Esophagus muscularis mucosa (tissue), 4 donors: Measurements from ENCODE around the gene IRS2. TPM values are rescaled to one million over a fixed set of nuclear protein-coding genes. Genes with fewer than 3 reads are reported as not detected.
A peak's percentile ranks its signal among the peaks of the same experiment; 100 is the strongest.
"Not testable (repeated sequence)": the region's sequence is repeated elsewhere in the genome, so short reads cannot be mapped to it uniquely, and the experiment has no call there.

ENCODE experiments used
- DNase-seq: peaks from one replicate; pipeline ENCODE4 v3.0.0-alpha.2; 2017; ENCODE audit errors: extremely low spot score
- H3K27ac ChIP-seq, 4 donors: fragments of 200-600 bp; sonication (generic); replicated peaks in 1 of 4; 1 replicate in 3 of 4; 2 replicates in 1 of 4; pipeline ENCODE4 v1.5.1; 2016 to 2019; ENCODE audit warnings: mild to moderate bottlenecking in 1 of 4
- H3K27me3 ChIP-seq, 4 donors: fragments of 200-600 bp; sonication (generic); one replicate each; pipeline versions ENCODE4 v1.5.1 to v1.6.0; 2016 to 2019
- H3K36me3 ChIP-seq, 4 donors: fragments of 200-600 bp; sonication (generic); one replicate each; pipeline ENCODE4 v1.5.1; 2016 to 2019
- H3K4me1 ChIP-seq, 4 donors: fragments of 200-600 bp; sonication (generic); one replicate each; pipeline ENCODE4 v1.5.1; 2016 to 2019
- H3K4me3 ChIP-seq, 4 donors: fragments of 200-600 bp; sonication (generic); 1 replicate in 2 of 4; 2 replicates in 2 of 4; pipeline ENCODE4 v1.5.1; 2016 to 2019; ENCODE audit warnings: mild to moderate bottlenecking in 4 of 4, moderate library complexity in 1 of 4
- H3K9me3 ChIP-seq, 4 donors: fragments of 200-600 bp; sonication (generic); 1 replicate in 3 of 4; 2 replicates in 1 of 4; pipeline ENCODE4 v1.5.1; 2016 to 2019
- CTCF ChIP-seq, 3 experiments: fragments of 200-600 bp in 2 of 3; fragments of 450-650 bp in 1 of 3; sonication (generic) in 2 of 3; IDR thresholded peaks; one replicate each; pipeline ENCODE4 v1.5.1; 2017 to 2019; ENCODE audit warnings: antibody characterized with exemption in 3 of 3, mild to moderate bottlenecking in 2 of 3, moderate library complexity in 1 of 3
- EP300 ChIP-seq: sonication (generic); formaldehyde crosslinking; IDR thresholded peaks from one replicate; pipeline ENCODE4 v1.6.1; 2017; ENCODE audit warnings: antibody characterized with exemption
- POLR2A ChIP-seq: fragments of 450-650 bp; IDR thresholded peaks from one replicate; pipeline ENCODE4 v1.6.1; 2017; ENCODE audit warnings: antibody characterized with exemption, moderate library complexity, mild to moderate bottlenecking, low read depth
- POLR2AphosphoS5 ChIP-seq, 2 donors: sonication (generic); formaldehyde crosslinking; IDR thresholded peaks; one replicate each; pipeline ENCODE4 v1.6.1; 2017; ENCODE audit warnings: antibody characterized with exemption in 2 of 2
- WGBS: methylation state at CpG from one replicate; pipeline ENCODE4 v1.1.5; 2018; 5-methylcytosine and 5-hydroxymethylcytosine counted together
- intact Hi-C: fragments of 100-400 bp; cut with DNase I; formaldehyde crosslinking; loops from one replicate; pipeline ENCODE4 v1.15.1; 2023
- total RNA-seq, 4 donors: library from RNA; depleted of rRNA; stranded (reverse); fragments of >200 nt; gene quantifications; one replicate each; pipeline versions ENCODE4 v1.1.0 to v1.2.1, GENCODE V29; 2016

IRS2 gene
- total RNA-seq, result 10 to 100 TPM; 46.4 to 95.3 (median 63.7) TPM

GRCh38 chr13:109786457-109787134, at the start of gene IRS2:
Gene IRS2, minus strand, starts transcription at chr13:109786583. Its CDS starts 530 bp downstream, at chr13:109786053.
- H3K4me3 ChIP-seq, result peak within 1 kb of the TSS; percentile 83 to 98 (median 96)
- H3K9me3 ChIP-seq, result no peaks in the 10 kb centered on the region
- no peaks in the 10 kb centered on the region for H3K27me3 ChIP-seq
- intact Hi-C loops, result loop anchor here (5.0 to 10.0 kb wide), 2 partner anchors 321 to 542 kb away; no protein-coding TSS in a partner anchor
- H3K4me1 ChIP-seq, result peaks cover 26 to 71% (median 59%) of the 10 kb centered on the region in 4 donors
- H3K27ac ChIP-seq, result peak within 1 kb of the TSS; percentile 94 to 98 (median 97)
- peak; percentile 99 for TF ChIP-seq POLR2AphosphoS5 (IDR thresholded peaks at IDR 0.05)
- no peak for TF ChIP-seq CTCF (IDR thresholded peaks at IDR 0.05)
- TF ChIP-seq EP300, result no peak
- peak; percentile 94 for TF ChIP-seq POLR2A
- peaks cover 22 to 30% (median 26%) of the 10 kb centered on the region in 4 donors for H3K36me3 ChIP-seq
- DNase-seq, result peak; percentile 98
- WGBS, result 0% methylated on average over 4 of the region's 98 CpGs

GRCh38 chr13:109834973-109835720, 48.8 kb upstream of the IRS2 start:
- Histone ChIP-seq H3K27ac (no peak overlapping the region), H3K9me3 (no peaks in the 10 kb centered on the region), H3K4me1 (no peaks in the 10 kb centered on the region), H3K4me3 (no peak overlapping the region), H3K36me3 (no peaks in the 10 kb centered on the region), H3K27me3 (no peaks in the 10 kb centered on the region)
- TF ChIP-seq POLR2AphosphoS5 (IDR thresholded peaks at IDR 0.05), result no peak
- no peak for TF ChIP-seq POLR2A
- no peak for TF ChIP-seq CTCF (IDR thresholded peaks at IDR 0.05)
- TF ChIP-seq EP300, result no peak
- WGBS, result 76% methylated on average over 16 of the region's 16 CpGs
- peak; percentile 26 for DNase-seq
- intact Hi-C loops, result no loop called here

GRCh38 chr13:109833940-109834339, 47.6 kb upstream of the IRS2 start:
- no peaks in the 10 kb centered on the region for H3K36me3 ChIP-seq
- no peaks in the 10 kb centered on the region for H3K27me3 ChIP-seq
- no peak overlapping the region for H3K4me3 ChIP-seq
- WGBS, result 97% methylated on average over 5 of the region's 5 CpGs
- intact Hi-C loops, result no loop called here
- no peak for TF ChIP-seq CTCF (IDR thresholded peaks at IDR 0.05)
- no peak for TF ChIP-seq POLR2A
- no peak for TF ChIP-seq EP300
- no peak for TF ChIP-seq POLR2AphosphoS5 (IDR thresholded peaks at IDR 0.05)
- H3K27ac ChIP-seq, result no peak overlapping the region
- peak; percentile 57 for DNase-seq
- H3K4me1 ChIP-seq, result no peaks in the 10 kb centered on the region
- no peaks in the 10 kb centered on the region for H3K9me3 ChIP-seq

GRCh38 chr13:109833071-109833470, 46.7 kb upstream of the IRS2 start:
- H3K9me3 ChIP-seq, result no peaks in the 10 kb centered on the region
- WGBS, result 97% methylated on average over 5 of the region's 5 CpGs
- no peaks in the 10 kb centered on the region for H3K27me3 ChIP-seq
- no peak overlapping the region for H3K4me3 ChIP-seq
- intact Hi-C loops, result no loop called here
- TF ChIP-seq POLR2A, result no peak
- TF ChIP-seq CTCF (IDR thresholded peaks at IDR 0.05), result no peak
- TF ChIP-seq EP300, result no peak
- no peak for TF ChIP-seq POLR2AphosphoS5 (IDR thresholded peaks at IDR 0.05)
- H3K4me1 ChIP-seq, result no peaks in the 10 kb centered on the region
- H3K27ac ChIP-seq, result no peak overlapping the region
- peak; percentile 66 for DNase-seq
- H3K36me3 ChIP-seq, result no peaks in the 10 kb centered on the region

GRCh38 chr13:109828591-109829316, 42.4 kb upstream of the IRS2 start:
- H3K36me3 ChIP-seq, H3K4me3 ChIP-seq, intact Hi-C loops, H3K27me3 ChIP-seq, H3K4me1 ChIP-seq, H3K9me3 ChIP-seq, H3K27ac ChIP-seq: not testable (repeated sequence)
- peak; percentile 12 for DNase-seq
- WGBS, result 95% methylated on average over 10 of the region's 11 CpGs

GRCh38 chr13:109823201-109823600, 36.8 kb upstream of the IRS2 start:
- H3K27me3 ChIP-seq, intact Hi-C loops, H3K9me3 ChIP-seq, H3K27ac ChIP-seq, H3K4me1 ChIP-seq, H3K4me3 ChIP-seq, H3K36me3 ChIP-seq, DNase-seq: not testable (repeated sequence)
- WGBS, result 95% methylated on average over 6 of the region's 6 CpGs
